Activated CD4-positive, alpha-beta memory T cell treated with anti-CD3 and anti-CD28 coated beads, Interleukin-2, amount 10 ng/mL, durations not matched to agents 7 days and 5 days (primary cell): ENCODE measurements around the gene HS3ST5. TPM values are rescaled to one million over a fixed set of nuclear protein-coding genes. Genes with fewer than 3 reads are reported as not detected.
"Not testable (repeated sequence)": the region's sequence is repeated elsewhere in the genome, so short reads cannot be mapped to it uniquely, and the experiment has no call there.

ENCODE experiments used
- CTCF ChIA-PET: fragments of 350-600 bp; sonication (Branson Sonifier 250); formaldehyde crosslinking; loops from one replicate; lab custom pipeline; 2021; ENCODE audit warnings: antibody characterized with exemption, inconsistent platforms; lab: Charles Lee
- POLR2A ChIA-PET: fragments of 350-600 bp; sonication (Branson Sonifier 250); formaldehyde crosslinking; loops from one replicate; lab custom pipeline; 2021; ENCODE audit warnings: antibody characterized with exemption; lab: Charles Lee
- DNase-seq: peaks from one replicate; pipeline ENCODE4 v3.0.0-alpha.2; 2020
- H3K27ac Mint-ChIP-seq: one replicate; pipeline ENCODE4 v1.8.0; 2021; ENCODE audit warnings: mild to moderate bottlenecking, mixed read lengths
- H3K27me3 Mint-ChIP-seq: one replicate; pipeline ENCODE4 v1.8.0; 2021; ENCODE audit warnings: mixed read lengths
- H3K36me3 Mint-ChIP-seq: one replicate; pipeline ENCODE4 v1.8.0; 2021; ENCODE audit warnings: low read depth, mixed read lengths
- H3K4me1 Mint-ChIP-seq: one replicate; pipeline ENCODE4 v1.8.0; 2021; ENCODE audit warnings: mixed read lengths
- H3K4me3 Mint-ChIP-seq: one replicate; pipeline ENCODE4 v1.8.0; 2021; ENCODE audit warnings: mild to moderate bottlenecking, mixed read lengths
- H3K9me3 Mint-ChIP-seq: one replicate; pipeline ENCODE4 v1.8.0; 2021; ENCODE audit warnings: mixed read lengths
- total RNA-seq, 2 experiments: library from RNA; stranded (reverse); gene quantifications; one replicate each; pipeline ENCODE4 v1.2.3, GENCODE V29; 2021

HS3ST5 gene
- total RNA-seq, 2 experiments from 2014 or later, result not detected

DNA sequence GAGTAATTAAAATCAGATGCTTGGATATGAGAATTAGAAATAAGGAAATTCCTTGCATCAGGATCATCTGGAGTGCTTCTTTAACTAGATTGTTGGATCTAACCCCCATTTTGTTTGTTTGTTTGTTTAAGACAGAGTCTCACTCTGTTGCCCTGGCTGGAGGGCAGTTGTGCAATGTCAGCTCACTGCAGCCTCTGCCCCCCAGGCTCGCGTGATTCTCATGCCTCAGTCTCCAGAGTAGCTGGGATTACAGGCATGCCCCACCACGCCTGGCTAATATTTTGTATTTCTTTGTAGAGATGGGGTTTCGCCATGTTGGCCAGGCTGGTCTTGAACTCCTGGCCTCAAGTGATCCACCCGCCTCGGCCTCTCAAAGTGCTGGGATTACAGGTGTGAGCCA is 29.0 kb downstream of the HS3ST5 start:
- H3K4me3 Mint-ChIP-seq, CTCF ChIA-PET, H3K9me3 Mint-ChIP-seq, POLR2A ChIA-PET, H3K27me3 Mint-ChIP-seq, H3K27ac Mint-ChIP-seq, H3K36me3 Mint-ChIP-seq, DNase-seq, H3K4me1 Mint-ChIP-seq: not testable (repeated sequence)

DNA sequence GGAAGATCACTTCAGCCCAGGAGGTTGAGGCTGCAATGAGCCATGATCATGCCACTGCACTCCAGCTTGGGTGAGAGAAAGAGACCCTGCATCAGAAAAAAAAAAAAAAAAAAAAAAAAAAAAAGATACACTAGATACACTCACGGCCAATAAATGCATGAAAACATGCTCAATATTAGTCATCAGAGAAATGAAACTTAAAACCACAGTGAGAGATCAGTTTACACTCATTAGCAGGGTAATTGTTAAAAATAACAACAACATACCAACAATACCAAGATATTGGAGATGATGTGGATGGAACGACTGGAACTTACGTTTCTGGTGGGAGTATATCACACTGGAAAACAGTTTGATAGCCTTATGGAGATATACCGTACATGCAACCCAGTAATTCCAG is 29.9 kb downstream of the HS3ST5 start:
- no peaks in the 10 kb centered on the region for H3K27me3 Mint-ChIP-seq
- H3K4me1 Mint-ChIP-seq, result no peaks in the 10 kb centered on the region
- POLR2A ChIA-PET, result no interaction called here
- no peak overlapping the region for H3K27ac Mint-ChIP-seq
- H3K9me3 Mint-ChIP-seq, result no peaks in the 10 kb centered on the region
- H3K4me3 Mint-ChIP-seq, result no peak overlapping the region
- no peak for DNase-seq
- CTCF ChIA-PET, result no interaction called here
- H3K36me3 Mint-ChIP-seq, result no peaks in the 10 kb centered on the region

DNA sequence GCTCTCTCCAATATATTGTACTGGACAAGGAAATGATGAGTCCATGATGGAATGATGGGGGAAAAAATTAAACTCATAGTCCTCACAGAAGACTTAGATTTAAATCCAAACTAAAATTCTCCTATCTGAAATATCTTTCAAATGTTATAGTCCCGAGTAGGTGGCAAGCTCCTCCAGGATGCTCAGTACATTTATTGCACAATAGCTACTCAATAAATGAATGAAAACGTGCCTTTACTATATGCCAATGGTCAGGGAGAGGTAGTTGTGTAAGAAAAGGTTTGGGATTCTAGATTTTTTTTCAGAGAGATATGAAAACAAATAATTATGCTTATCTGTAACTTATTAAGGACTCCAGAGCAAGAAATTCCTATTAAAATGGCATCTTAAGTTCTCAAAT is 32.8 kb downstream of the HS3ST5 start:
- no peaks in the 10 kb centered on the region for H3K4me1 Mint-ChIP-seq
- H3K4me3 Mint-ChIP-seq, result no peak overlapping the region
- no peak overlapping the region for H3K27ac Mint-ChIP-seq
- no peaks in the 10 kb centered on the region for H3K36me3 Mint-ChIP-seq
- no peak for DNase-seq
- no peaks in the 10 kb centered on the region for H3K27me3 Mint-ChIP-seq
- POLR2A ChIA-PET, result no interaction called here
- CTCF ChIA-PET, result no interaction called here
- H3K9me3 Mint-ChIP-seq, result no peaks in the 10 kb centered on the region

DNA sequence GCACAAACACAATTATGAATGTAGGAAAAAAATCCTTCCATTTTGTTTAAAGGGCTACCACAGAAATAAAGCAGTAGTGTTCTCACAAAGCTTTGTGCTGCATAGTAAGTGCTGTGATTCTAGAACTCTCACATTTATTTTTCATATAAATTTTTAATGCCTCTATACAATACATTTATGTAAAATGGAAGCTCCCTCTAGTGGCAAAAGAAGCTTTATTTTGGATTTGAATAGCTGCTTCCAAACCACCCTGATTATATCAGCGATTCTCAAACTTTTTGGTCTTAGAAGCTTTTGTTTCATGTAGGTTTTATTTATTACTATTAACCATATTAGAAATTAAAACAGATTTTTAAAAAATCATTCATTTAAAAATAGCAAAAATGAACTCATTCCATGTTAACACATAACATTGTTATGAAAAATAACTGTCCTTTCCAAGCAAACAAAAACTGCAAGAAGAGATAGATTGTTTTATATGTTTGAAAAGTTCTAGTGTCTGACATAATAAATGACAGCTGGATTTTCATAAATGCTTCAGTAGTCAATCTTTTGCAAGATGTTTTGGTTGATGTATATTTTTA is 38.4 kb downstream of the HS3ST5 start:
- H3K27ac Mint-ChIP-seq, result no peak overlapping the region
- no peak for DNase-seq
- H3K9me3 Mint-ChIP-seq, result peaks cover 1% of the 10 kb centered on the region
- H3K27me3 Mint-ChIP-seq, result no peaks in the 10 kb centered on the region
- no peaks in the 10 kb centered on the region for H3K36me3 Mint-ChIP-seq
- no peak overlapping the region for H3K4me3 Mint-ChIP-seq
- no peaks in the 10 kb centered on the region for H3K4me1 Mint-ChIP-seq
- POLR2A ChIA-PET, result no interaction called here
- CTCF ChIA-PET, result interaction anchor here (0.5 to 1.1 kb wide), 2 partner anchors 88 to 309 kb away, joined by 3 to 4 read pairs; no protein-coding TSS in a partner anchor

DNA sequence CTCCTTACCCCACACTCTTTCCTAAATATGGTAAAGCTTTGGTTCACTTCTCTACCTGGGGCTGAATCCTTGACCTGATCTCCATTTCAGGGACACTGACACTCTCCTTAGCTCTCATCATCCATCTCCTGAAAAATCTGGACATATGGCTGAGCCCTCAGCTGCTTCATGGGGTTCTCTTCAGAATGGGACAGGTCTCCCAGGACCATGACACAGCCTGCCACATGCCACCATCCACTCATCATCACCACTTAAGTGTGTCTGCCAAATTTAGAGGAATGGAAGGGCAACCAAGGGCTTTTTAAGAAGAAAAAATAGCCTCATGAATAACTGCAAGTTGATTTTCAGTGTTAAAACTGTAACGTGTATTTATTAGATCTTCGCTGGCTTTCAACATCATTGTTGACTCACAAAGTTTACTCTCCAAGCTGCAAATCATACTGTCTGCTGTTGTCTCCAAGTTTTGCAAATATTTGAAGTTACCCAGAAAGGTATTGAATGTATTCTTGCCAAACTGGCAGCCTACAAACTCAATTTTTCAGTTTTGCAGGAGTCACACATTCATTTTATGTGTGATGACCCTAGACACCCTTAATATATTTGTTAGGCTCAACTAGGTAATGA is 41.1 kb downstream of the HS3ST5 start:
- Mint-ChIP-seq H3K27me3 (no peaks in the 10 kb centered on the region), H3K4me3 (no peak overlapping the region), H3K27ac (no peak overlapping the region), H3K9me3 (peaks cover 3% of the 10 kb centered on the region), H3K4me1 (no peaks in the 10 kb centered on the region), H3K36me3 (no peaks in the 10 kb centered on the region)
- ChIA-PET POLR2A (no interaction called here), CTCF (no interaction called here)
- DNase-seq, result no peak

DNA sequence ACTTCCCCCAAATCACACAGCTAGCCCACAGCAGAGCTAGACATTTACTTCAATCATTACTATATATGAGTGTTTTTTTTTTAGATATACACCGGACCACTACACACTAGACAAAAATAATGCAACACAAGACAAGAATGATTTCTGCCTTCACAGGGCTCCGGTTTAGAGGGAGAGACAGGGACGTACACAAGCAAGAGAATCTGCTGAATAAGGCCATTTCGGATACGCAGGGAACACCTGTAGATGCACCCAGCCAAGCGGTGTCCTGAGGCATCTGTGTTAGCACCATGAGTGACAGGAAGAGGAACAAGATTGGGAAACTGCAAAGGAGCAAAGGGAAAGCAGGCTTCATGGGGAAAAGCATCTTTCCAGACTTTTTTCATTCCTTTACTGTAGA is 45.7 kb downstream of the HS3ST5 start:
- H3K9me3 Mint-ChIP-seq, result peaks cover 3% of the 10 kb centered on the region
- ChIA-PET POLR2A (no interaction called here), CTCF (no interaction called here)
- H3K27me3 Mint-ChIP-seq, result no peaks in the 10 kb centered on the region
- H3K27ac Mint-ChIP-seq, result no peak overlapping the region
- no peak for DNase-seq
- H3K36me3 Mint-ChIP-seq, result no peaks in the 10 kb centered on the region
- H3K4me1 Mint-ChIP-seq, result no peaks in the 10 kb centered on the region
- no peak overlapping the region for H3K4me3 Mint-ChIP-seq

DNA sequence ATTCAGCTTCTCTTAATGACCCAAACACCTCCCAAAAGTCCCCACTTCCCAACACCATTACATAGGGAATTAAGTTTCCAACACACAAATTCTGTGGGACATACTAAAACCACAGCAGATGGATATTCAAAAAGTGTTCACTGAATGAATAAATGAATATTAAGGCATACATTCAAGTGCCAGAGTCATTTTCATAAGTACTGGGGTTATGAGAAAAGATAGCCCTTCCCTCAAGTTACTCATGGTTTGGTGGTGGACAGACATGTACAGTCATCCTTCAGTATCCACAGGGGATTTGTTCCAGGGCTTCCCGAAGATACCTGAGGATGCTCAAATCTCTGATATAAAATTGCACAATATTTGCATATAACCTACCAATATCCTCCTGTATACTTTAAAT is 50.4 kb downstream of the HS3ST5 start:
- ChIA-PET CTCF (no interaction called here), POLR2A (no interaction called here)
- DNase-seq, result no peak
- H3K27me3 Mint-ChIP-seq, result no peaks in the 10 kb centered on the region
- H3K4me3 Mint-ChIP-seq, result no peak overlapping the region
- no peak overlapping the region for H3K27ac Mint-ChIP-seq
- no peaks in the 10 kb centered on the region for H3K9me3 Mint-ChIP-seq
- no peaks in the 10 kb centered on the region for H3K4me1 Mint-ChIP-seq
- no peaks in the 10 kb centered on the region for H3K36me3 Mint-ChIP-seq

DNA sequence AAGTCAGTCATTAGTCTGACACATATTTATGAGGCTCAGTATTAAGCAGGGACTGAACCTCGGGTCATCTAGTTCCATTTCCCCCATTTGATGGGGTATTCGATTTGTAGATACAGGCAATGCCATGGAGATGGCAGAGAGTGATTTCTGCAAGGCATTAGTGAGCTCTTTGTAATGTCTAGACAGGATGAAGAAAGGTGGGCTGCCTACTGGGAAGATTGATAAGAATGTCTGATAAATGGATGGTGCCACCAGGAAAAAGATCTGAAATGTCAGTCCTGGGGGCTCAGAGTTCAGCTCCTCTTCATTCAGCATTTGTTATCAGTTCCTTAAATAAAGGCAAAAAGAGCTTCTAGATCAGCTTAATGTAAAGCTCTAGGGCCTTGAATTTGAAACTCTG is 51.4 kb downstream of the HS3ST5 start:
- Mint-ChIP-seq H3K4me3 (no peak overlapping the region), H3K4me1 (no peaks in the 10 kb centered on the region), H3K36me3 (no peaks in the 10 kb centered on the region), H3K27me3 (no peaks in the 10 kb centered on the region), H3K9me3 (no peaks in the 10 kb centered on the region), H3K27ac (no peak overlapping the region)
- no peak for DNase-seq
- CTCF ChIA-PET, result no interaction called here
- POLR2A ChIA-PET, result no interaction called here

DNA sequence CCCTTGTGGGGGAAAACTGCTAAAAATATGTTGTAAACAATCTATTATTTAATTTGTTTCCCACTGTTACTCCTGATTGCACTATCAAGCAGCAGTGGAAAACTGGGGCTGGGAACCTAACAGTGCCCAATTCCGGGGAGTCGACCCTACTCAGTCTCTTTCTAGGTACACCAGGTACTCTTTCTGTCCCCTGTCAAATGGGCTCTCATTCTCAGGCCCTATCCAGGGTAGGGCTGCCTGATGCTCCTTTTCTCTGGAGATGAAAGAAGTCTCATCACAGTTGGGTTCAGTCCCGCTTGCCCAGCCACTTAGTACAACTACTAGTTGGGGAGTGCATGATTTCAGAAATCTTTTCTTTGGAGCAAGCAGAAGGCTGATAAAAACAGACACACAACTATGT is 52.0 kb downstream of the HS3ST5 start:
- Mint-ChIP-seq H3K4me3 (no peak overlapping the region), H3K27ac (no peak overlapping the region), H3K27me3 (no peaks in the 10 kb centered on the region), H3K9me3 (no peaks in the 10 kb centered on the region), H3K36me3 (no peaks in the 10 kb centered on the region), H3K4me1 (no peaks in the 10 kb centered on the region)
- ChIA-PET CTCF (no interaction called here), POLR2A (no interaction called here)
- DNase-seq, result no peak

DNA sequence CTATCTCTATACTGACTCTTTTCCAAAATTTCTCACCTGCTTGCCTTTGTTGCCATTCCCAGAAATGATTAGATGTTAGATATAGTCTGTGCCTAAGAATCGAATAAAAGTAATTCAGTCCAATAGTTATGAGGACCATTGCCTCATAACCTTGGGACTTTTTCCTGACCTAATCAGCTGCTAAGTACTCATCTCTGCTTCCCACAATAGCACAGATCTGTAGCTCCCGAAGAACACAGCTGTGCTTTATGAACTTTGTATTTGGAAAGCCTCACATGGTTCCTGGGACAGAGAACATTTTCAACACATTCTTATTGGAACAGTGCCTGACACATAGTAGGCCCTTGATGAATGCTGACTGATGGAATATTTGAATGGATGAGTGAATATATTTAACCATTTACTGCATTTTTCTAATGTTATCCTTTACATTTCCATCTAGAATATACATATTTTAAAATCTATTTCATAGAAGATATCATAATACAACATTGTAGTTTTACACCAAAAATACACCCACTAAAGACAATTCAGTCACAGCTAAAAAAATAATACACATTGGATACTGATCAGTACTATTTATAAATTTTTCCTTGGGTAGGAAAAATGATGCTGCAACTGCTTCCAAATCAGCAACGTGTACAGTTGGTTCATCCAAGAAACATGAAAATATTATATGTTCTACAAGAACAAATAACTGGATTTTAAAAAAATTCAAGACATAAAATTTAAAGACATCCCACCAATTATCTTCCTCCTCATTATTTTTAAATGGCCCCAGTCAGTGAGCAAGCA is 53.9 kb downstream of the HS3ST5 start:
- Mint-ChIP-seq H3K4me1 (no peaks in the 10 kb centered on the region), H3K27me3 (no peaks in the 10 kb centered on the region), H3K9me3 (no peaks in the 10 kb centered on the region), H3K36me3 (no peaks in the 10 kb centered on the region), H3K4me3 (no peak overlapping the region), H3K27ac (no peak overlapping the region)
- ChIA-PET POLR2A (no interaction called here), CTCF (no interaction called here)
- no peak for DNase-seq

DNA sequence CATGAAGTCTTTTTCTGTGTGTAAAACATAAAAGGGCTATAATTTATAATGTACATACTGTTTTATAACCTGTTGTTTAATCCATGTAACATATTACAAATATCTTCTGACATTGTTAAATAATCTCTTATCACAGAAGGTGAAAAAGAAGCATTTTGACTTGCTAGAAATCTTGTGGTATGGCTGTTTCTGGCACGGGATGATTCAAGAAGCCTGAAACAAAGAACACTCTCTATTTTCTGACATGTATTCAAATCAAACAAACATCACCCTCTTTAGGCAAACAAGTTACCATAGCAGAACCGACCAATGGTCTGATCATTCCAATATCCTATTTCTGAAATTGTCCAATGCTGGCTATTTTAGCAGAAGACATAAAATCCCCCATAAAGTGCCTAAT is 55.4 kb downstream of the HS3ST5 start:
- no peak overlapping the region for H3K4me3 Mint-ChIP-seq
- no peak overlapping the region for H3K27ac Mint-ChIP-seq
- no peaks in the 10 kb centered on the region for H3K27me3 Mint-ChIP-seq
- ChIA-PET CTCF (no interaction called here), POLR2A (no interaction called here)
- no peak for DNase-seq
- no peaks in the 10 kb centered on the region for H3K36me3 Mint-ChIP-seq
- H3K9me3 Mint-ChIP-seq, result no peaks in the 10 kb centered on the region
- no peaks in the 10 kb centered on the region for H3K4me1 Mint-ChIP-seq

DNA sequence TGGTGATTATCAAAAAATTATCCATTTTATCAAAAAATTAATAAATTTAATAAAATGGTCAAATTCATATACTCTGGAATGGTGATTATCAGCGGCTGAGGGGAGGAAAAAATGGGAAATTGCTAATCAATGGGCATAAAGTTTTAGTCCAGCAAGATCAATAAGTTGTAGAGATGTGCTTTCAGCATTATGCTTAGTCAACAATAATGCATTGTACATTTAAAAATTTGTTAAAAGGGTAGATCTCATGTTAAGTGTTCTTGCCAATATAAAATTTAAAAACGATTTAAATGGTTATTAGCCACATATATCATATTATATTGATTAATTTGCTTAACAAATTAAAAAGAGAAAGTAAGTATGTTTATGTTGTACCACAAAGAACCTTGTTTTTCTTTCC is 56.6 kb downstream of the HS3ST5 start:
- H3K9me3 Mint-ChIP-seq, result no peaks in the 10 kb centered on the region
- H3K4me1 Mint-ChIP-seq, result no peaks in the 10 kb centered on the region
- ChIA-PET CTCF (no interaction called here), POLR2A (no interaction called here)
- H3K27ac Mint-ChIP-seq, result no peak overlapping the region
- H3K36me3 Mint-ChIP-seq, result no peaks in the 10 kb centered on the region
- no peak overlapping the region for H3K4me3 Mint-ChIP-seq
- H3K27me3 Mint-ChIP-seq, result no peaks in the 10 kb centered on the region
- DNase-seq, result no peak

DNA sequence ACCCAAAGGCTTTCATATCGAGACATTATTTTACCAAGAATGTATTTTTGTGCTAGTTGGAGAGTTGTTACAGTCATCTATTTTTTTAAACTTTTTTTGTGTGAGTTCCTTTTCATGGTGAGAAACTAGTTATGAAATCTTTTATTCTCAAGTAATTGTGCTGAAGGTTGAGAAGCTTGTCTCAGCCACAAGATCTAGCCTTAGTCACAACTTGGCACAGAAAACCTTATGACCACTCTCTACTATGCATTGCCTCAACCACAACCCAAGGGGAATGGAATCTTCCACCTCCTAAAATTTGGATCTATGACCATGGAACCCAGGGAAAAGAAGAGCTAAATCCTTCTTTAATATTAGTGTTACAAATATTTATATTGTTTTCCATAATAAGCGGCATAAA is 58.5 kb downstream of the HS3ST5 start:
- H3K9me3 Mint-ChIP-seq, result no peaks in the 10 kb centered on the region
- H3K4me3 Mint-ChIP-seq, result no peak overlapping the region
- no peaks in the 10 kb centered on the region for H3K27me3 Mint-ChIP-seq
- DNase-seq, result no peak
- no peaks in the 10 kb centered on the region for H3K4me1 Mint-ChIP-seq
- CTCF ChIA-PET, result no interaction called here
- H3K27ac Mint-ChIP-seq, result no peak overlapping the region
- H3K36me3 Mint-ChIP-seq, result no peaks in the 10 kb centered on the region
- POLR2A ChIA-PET, result no interaction called here

DNA sequence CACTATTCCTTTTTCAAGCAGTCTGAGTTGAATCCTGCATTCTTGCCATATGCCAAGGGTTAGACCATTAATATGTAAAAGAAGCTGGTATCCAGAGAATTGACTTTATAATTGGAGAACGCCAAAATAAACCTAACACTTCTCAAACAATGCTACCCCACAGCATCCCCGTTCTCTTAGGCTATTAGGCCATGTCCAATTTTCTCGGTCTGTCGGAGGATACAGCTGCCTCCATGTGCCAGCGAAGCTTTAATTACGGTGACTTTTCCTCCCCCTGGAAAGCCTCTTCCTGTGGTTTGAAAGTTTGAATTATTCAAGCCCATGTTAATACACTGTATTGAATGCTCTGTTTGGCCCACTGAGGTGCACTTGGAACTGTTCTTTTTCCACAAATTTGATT is 60.5 kb downstream of the HS3ST5 start:
- Mint-ChIP-seq H3K36me3 (no peaks in the 10 kb centered on the region), H3K4me3 (no peak overlapping the region), H3K9me3 (no peaks in the 10 kb centered on the region), H3K27ac (no peak overlapping the region), H3K27me3 (no peaks in the 10 kb centered on the region), H3K4me1 (no peaks in the 10 kb centered on the region)
- ChIA-PET POLR2A (no interaction called here), CTCF (no interaction called here)
- DNase-seq, result no peak
